ENCODE measurements around the gene C1orf198. TPM values are rescaled to one million over a fixed set of nuclear protein-coding genes. Genes with fewer than 3 reads are reported as not detected.

The C1orf198 gene
- polyA plus RNA-seq, 1 donor (not counting 4 experiments of a cell fraction or from before 2014, with no cell fraction given), result 6.8 TPM

GRCh38 chr1:230861970-230862595 is 6.2 kb downstream of the C1orf198 start:
- Histone ChIP-seq H3K9ac (ENCODE audit: control insufficient read depth, extremely low read depth, insufficient read depth, low read length) (no peak overlapping the region), H4K20me1 (ENCODE audit: control insufficient read depth, extremely low read depth, insufficient read depth, low read length) (no peaks in the 10 kb centered on the region), H3K27me3 (ENCODE audit: control insufficient read depth, extremely low read depth, insufficient read depth, low read length) (no peaks in the 10 kb centered on the region), H3K4me1 (ENCODE audit: control insufficient read depth, extremely low read depth, insufficient read depth, low read length) (no peaks in the 10 kb centered on the region), H2AFZ (ENCODE audit: control insufficient read depth, low read length) (no peak overlapping the region), H3K4me2 (ENCODE audit: control insufficient read depth, extremely low read depth, insufficient read depth, low read depth, low read length) (no peak overlapping the region), H3K4me3 (ENCODE audit: control insufficient read depth in 2 of 3, extremely low read depth in 1 of 3, insufficient read depth in 2 of 3, low read depth in 1 of 3, low read length in 3 of 3) (no peak overlapping the region), H3K9me1 (ENCODE audit: control insufficient read depth, extremely low read depth, insufficient read depth, low read length) (no peaks in the 10 kb centered on the region), H3K9me3 (ENCODE audit: control insufficient read depth, low read depth, low read length) (no peaks in the 10 kb centered on the region), H3K27ac (ENCODE audit: control insufficient read depth, insufficient read depth, low read length) (no peak overlapping the region), H3K79me2 (ENCODE audit: control insufficient read depth, insufficient read depth, low read length) (no peaks in the 10 kb centered on the region), H3K36me3 (ENCODE audit: control insufficient read depth in 2 of 2, extremely low read depth in 1 of 2, insufficient read depth in 2 of 2, low read length in 2 of 2) (no peaks in the 10 kb centered on the region)
- FAIRE-seq (no peak), DNase-seq (ENCODE audit: low read depth, low spot score) (no peak)
- dilution Hi-C loops (cut with MboI; ENCODE audit: extremely low pct_ligation_motif_present, low sequenced_read_pairs), result no loop called here
- TF ChIP-seq, protein P1, sequence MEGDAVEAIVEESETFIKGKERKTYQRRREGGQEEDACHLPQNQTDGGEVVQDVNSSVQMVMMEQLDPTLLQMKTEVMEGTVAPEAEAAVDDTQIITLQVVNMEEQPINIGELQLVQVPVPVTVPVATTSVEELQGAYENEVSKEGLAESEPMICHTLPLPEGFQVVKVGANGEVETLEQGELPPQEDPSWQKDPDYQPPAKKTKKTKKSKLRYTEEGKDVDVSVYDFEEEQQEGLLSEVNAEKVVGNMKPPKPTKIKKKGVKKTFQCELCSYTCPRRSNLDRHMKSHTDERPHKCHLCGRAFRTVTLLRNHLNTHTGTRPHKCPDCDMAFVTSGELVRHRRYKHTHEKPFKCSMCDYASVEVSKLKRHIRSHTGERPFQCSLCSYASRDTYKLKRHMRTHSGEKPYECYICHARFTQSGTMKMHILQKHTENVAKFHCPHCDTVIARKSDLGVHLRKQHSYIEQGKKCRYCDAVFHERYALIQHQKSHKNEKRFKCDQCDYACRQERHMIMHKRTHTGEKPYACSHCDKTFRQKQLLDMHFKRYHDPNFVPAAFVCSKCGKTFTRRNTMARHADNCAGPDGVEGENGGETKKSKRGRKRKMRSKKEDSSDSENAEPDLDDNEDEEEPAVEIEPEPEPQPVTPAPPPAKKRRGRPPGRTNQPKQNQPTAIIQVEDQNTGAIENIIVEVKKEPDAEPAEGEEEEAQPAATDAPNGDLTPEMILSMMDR (optimal IDR thresholded peaks at IDR 0.05 in 1 of 3, IDR thresholded peaks at IDR 0.05 in 1 of 3, conservative IDR thresholded peaks at IDR 0.05 in 1 of 3; ENCODE audit: extremely low read depth in 1 of 3, insufficient read depth in 2 of 3, low read length in 3 of 3), result no peak
- TF ChIP-seq EZH2 (IDR thresholded peaks at IDR 0.05; ENCODE audit: low read length), result no peak

DNA sequence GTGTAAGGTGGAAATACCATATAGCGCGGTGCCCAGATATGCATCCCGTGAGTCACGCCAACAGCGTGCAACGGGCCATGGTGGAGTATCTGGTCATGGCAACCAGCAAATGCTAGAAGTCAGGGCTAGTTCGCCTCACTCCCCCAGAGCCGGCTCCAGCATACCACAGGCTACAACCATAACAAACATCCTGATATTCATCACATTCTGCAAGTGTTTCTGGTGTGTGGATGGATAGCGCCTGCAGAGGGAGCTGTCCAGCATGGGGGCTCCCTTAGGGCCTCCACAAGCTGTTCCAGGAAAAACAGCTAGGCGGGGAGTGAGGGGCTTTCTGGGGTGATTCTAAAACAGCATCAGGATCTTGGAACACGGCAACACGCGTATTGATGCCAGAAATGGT is 6.8 kb downstream of the C1orf198 start:
- Histone ChIP-seq H2AFZ (ENCODE audit: control insufficient read depth, low read length) (no peak overlapping the region), H4K20me1 (ENCODE audit: control insufficient read depth, extremely low read depth, insufficient read depth, low read length) (no peaks in the 10 kb centered on the region), H3K9me3 (ENCODE audit: control insufficient read depth, low read depth, low read length) (no peaks in the 10 kb centered on the region), H3K27me3 (ENCODE audit: control insufficient read depth, extremely low read depth, insufficient read depth, low read length) (no peaks in the 10 kb centered on the region), H3K36me3 (ENCODE audit: control insufficient read depth in 2 of 2, extremely low read depth in 1 of 2, insufficient read depth in 2 of 2, low read length in 2 of 2) (no peaks in the 10 kb centered on the region), H3K9me1 (ENCODE audit: control insufficient read depth, extremely low read depth, insufficient read depth, low read length) (no peaks in the 10 kb centered on the region), H3K4me3 (ENCODE audit: control insufficient read depth in 2 of 3, extremely low read depth in 1 of 3, insufficient read depth in 2 of 3, low read depth in 1 of 3, low read length in 3 of 3) (no peak overlapping the region), H3K79me2 (ENCODE audit: control insufficient read depth, insufficient read depth, low read length) (no peaks in the 10 kb centered on the region), H3K4me2 (ENCODE audit: control insufficient read depth, extremely low read depth, insufficient read depth, low read depth, low read length) (no peak overlapping the region), H3K4me1 (ENCODE audit: control insufficient read depth, extremely low read depth, insufficient read depth, low read length) (no peaks in the 10 kb centered on the region), H3K27ac (ENCODE audit: control insufficient read depth, insufficient read depth, low read length) (no peak overlapping the region), H3K9ac (ENCODE audit: control insufficient read depth, extremely low read depth, insufficient read depth, low read length) (no peak overlapping the region)
- DNase-seq (ENCODE audit: low read depth, low spot score) (no peak), FAIRE-seq (no peak)
- TF ChIP-seq, protein P1 (optimal IDR thresholded peaks at IDR 0.05 in 1 of 3, IDR thresholded peaks at IDR 0.05 in 1 of 3, conservative IDR thresholded peaks at IDR 0.05 in 1 of 3; ENCODE audit: extremely low read depth in 1 of 3, insufficient read depth in 2 of 3, low read length in 3 of 3), result no peak
- no peak for TF ChIP-seq EZH2 (IDR thresholded peaks at IDR 0.05; ENCODE audit: low read length)
- dilution Hi-C loops (cut with MboI; ENCODE audit: extremely low pct_ligation_motif_present, low sequenced_read_pairs), result no loop called here

Data from keratinocyte (primary cell).